Measurements from ENCODE around the gene FGFR2.

GRCh38 chr10:121580276-121581116, 17.7 kb downstream of the FGFR2 start:
- no peak for TF ChIP-seq CTCF (IDR thresholded peaks at IDR 0.05)
- TF ChIP-seq POLR2A (IDR thresholded peaks at IDR 0.05): no peak

All from breast epithelium (tissue), 3 donors.